ENCODE data around the gene IPCEF1. TPM values are rescaled to one million over a fixed set of nuclear protein-coding genes. Genes with fewer than 3 reads are reported as not detected.
A peak's percentile ranks its signal among the peaks of the same experiment; 100 is the strongest.

The IPCEF1 gene
- total RNA-seq, 1 donor from 2014 or later = not detected

- Mint-ChIP-seq H3K4me1 (ENCODE audit: low read depth) (peaks cover 5% of the 10 kb centered on the region), H3K4me3 (ENCODE audit: unreplicated experiment) (no peak overlapping the region), H3K27ac (ENCODE audit: unreplicated experiment) (no peak overlapping the region), H3K36me3 (ENCODE audit: low read depth) (peaks cover 6% of the 10 kb centered on the region), H3K9me3 (ENCODE audit: low read depth) (peaks cover 16% of the 10 kb centered on the region), H3K27me3 (ENCODE audit: low read depth) (peaks cover 2% of the 10 kb centered on the region)
- TF ChIP-seq, protein P1, sequence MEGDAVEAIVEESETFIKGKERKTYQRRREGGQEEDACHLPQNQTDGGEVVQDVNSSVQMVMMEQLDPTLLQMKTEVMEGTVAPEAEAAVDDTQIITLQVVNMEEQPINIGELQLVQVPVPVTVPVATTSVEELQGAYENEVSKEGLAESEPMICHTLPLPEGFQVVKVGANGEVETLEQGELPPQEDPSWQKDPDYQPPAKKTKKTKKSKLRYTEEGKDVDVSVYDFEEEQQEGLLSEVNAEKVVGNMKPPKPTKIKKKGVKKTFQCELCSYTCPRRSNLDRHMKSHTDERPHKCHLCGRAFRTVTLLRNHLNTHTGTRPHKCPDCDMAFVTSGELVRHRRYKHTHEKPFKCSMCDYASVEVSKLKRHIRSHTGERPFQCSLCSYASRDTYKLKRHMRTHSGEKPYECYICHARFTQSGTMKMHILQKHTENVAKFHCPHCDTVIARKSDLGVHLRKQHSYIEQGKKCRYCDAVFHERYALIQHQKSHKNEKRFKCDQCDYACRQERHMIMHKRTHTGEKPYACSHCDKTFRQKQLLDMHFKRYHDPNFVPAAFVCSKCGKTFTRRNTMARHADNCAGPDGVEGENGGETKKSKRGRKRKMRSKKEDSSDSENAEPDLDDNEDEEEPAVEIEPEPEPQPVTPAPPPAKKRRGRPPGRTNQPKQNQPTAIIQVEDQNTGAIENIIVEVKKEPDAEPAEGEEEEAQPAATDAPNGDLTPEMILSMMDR (IDR thresholded peaks at IDR 0.05) = no peak
- DNase-seq (ENCODE audit: low spot score) = no peak
Observed at GRCh38 chr6:154251116-154251515, 105.5 kb downstream of the IPCEF1 start.

- no peak overlapping the region for H3K27ac Mint-ChIP-seq (ENCODE audit: unreplicated experiment)
- H3K4me3 Mint-ChIP-seq (ENCODE audit: unreplicated experiment) = no peak overlapping the region
- DNase-seq (ENCODE audit: low spot score) = no peak
- no peaks in the 10 kb centered on the region for H3K36me3 Mint-ChIP-seq (ENCODE audit: low read depth)
- peaks cover 5% of the 10 kb centered on the region for H3K9me3 Mint-ChIP-seq (ENCODE audit: low read depth)
- TF ChIP-seq, protein P1 (IDR thresholded peaks at IDR 0.05) = no peak
- peaks cover 2% of the 10 kb centered on the region for H3K27me3 Mint-ChIP-seq (ENCODE audit: low read depth)
- H3K4me1 Mint-ChIP-seq (ENCODE audit: low read depth) = peaks cover 5% of the 10 kb centered on the region
Observed at GRCh38 chr6:154249499-154250298, 106.9 kb downstream of the IPCEF1 start.

GRCh38 chr6:154247119-154247861 is 109.3 kb downstream of the IPCEF1 start:
- no peaks in the 10 kb centered on the region for H3K36me3 Mint-ChIP-seq (ENCODE audit: low read depth)
- DNase-seq (ENCODE audit: low spot score) = no peak
- H3K4me3 Mint-ChIP-seq (ENCODE audit: unreplicated experiment) = peak overlapping the region; percentile 46
- TF ChIP-seq, protein P1 (IDR thresholded peaks at IDR 0.05) = no peak
- no peak overlapping the region for H3K27ac Mint-ChIP-seq (ENCODE audit: unreplicated experiment)
- H3K9me3 Mint-ChIP-seq (ENCODE audit: low read depth) = no peaks in the 10 kb centered on the region
- H3K4me1 Mint-ChIP-seq (ENCODE audit: low read depth) = peaks cover 5% of the 10 kb centered on the region
- H3K27me3 Mint-ChIP-seq (ENCODE audit: low read depth) = peaks cover 2% of the 10 kb centered on the region

DNA sequence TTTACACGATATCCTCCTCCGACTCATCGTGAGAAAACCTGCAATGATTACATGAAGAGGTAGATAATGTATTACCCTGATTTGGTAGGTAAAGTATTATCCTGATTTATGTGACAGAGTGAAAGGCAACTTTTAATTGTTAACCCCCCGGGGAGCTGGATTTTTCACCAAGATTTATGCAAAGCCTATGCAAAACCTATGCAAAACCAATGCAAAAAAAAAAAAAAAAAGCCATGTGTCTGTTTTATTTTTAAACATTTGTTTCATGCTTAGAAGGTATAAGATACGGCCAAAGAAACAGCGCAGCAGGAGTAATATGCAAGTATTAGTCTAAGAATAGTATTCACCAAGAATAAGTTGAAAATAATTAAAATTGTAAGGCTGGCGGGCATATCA is 109.9 kb downstream of the IPCEF1 start:
- Mint-ChIP-seq H3K27me3 (ENCODE audit: low read depth) (peaks cover 2% of the 10 kb centered on the region), H3K4me1 (ENCODE audit: low read depth) (peaks cover 6% of the 10 kb centered on the region), H3K9me3 (ENCODE audit: low read depth) (no peaks in the 10 kb centered on the region), H3K36me3 (ENCODE audit: low read depth) (no peaks in the 10 kb centered on the region), H3K4me3 (ENCODE audit: unreplicated experiment) (no peak overlapping the region), H3K27ac (ENCODE audit: unreplicated experiment) (no peak overlapping the region)
- no peak for DNase-seq (ENCODE audit: low spot score)
- TF ChIP-seq, protein P1 (IDR thresholded peaks at IDR 0.05) = no peak

- TF ChIP-seq, protein P1 (IDR thresholded peaks at IDR 0.05) = no peak
- H3K4me1 Mint-ChIP-seq (ENCODE audit: low read depth) = peaks cover 10% of the 10 kb centered on the region
- DNase-seq (ENCODE audit: low spot score) = no peak
- no peak overlapping the region for H3K27ac Mint-ChIP-seq (ENCODE audit: unreplicated experiment)
- no peaks in the 10 kb centered on the region for H3K9me3 Mint-ChIP-seq (ENCODE audit: low read depth)
- H3K4me3 Mint-ChIP-seq (ENCODE audit: unreplicated experiment) = no peak overlapping the region
- H3K27me3 Mint-ChIP-seq (ENCODE audit: low read depth) = peaks cover 2% of the 10 kb centered on the region
- H3K36me3 Mint-ChIP-seq (ENCODE audit: low read depth) = no peaks in the 10 kb centered on the region
Observed at GRCh38 chr6:154245506-154245905, 111.1 kb downstream of the IPCEF1 start.
